HL-60/S4 (cell line): ENCODE measurements around the gene GNPDA1.

Experiments used
- in situ Hi-C: fragments of 300-500 bp; cut with MboI; formaldehyde crosslinking; loops from 2 replicates; pipeline ENCODE4 v1.14.3; 2022; ENCODE audit warnings: low sequenced_read_pairs

The GNPDA1 gene

GRCh38 chr5:142024771-142025304 is 12.0 kb upstream of the GNPDA1 start:
- in situ Hi-C loops: loop anchor here (25.0 kb wide), 1 partner anchor 537 kb away; no protein-coding TSS in a partner anchor

GRCh38 chr5:142023836-142024235 is 11.0 kb upstream of the GNPDA1 start:
- in situ Hi-C loops: loop anchor here (25.0 kb wide), 1 partner anchor 538 kb away; no protein-coding TSS in a partner anchor

GRCh38 chr5:142020122-142020659 is 7.4 kb upstream of the GNPDA1 start:
- in situ Hi-C loops: loop anchor here (25.0 kb wide), 1 partner anchor 542 kb away; no protein-coding TSS in a partner anchor

GRCh38 chr5:142017832-142018427 is 5.1 kb upstream of the GNPDA1 start:
- in situ Hi-C loops: loop anchor here (25.0 kb wide), 1 partner anchor 544 kb away; no protein-coding TSS in a partner anchor

GRCh38 chr5:142016556-142016955 is 3.7 kb upstream of the GNPDA1 start:
- in situ Hi-C loops: loop anchor here (25.0 kb wide), 1 partner anchor 546 kb away; no protein-coding TSS in a partner anchor

- in situ Hi-C loops: loop anchor here (25.0 kb wide), 1 partner anchor 546 kb away; no protein-coding TSS in a partner anchor
Observed at GRCh38 chr5:142015781-142016533, 3.1 kb upstream of the GNPDA1 start.

- in situ Hi-C loops: loop anchor here (25.0 kb wide), 1 partner anchor 547 kb away; no protein-coding TSS in a partner anchor
Observed at GRCh38 chr5:142014911-142015584, 2.2 kb upstream of the GNPDA1 start.

- in situ Hi-C loops: loop anchor here (25.0 kb wide), 1 partner anchor 548 kb away; no protein-coding TSS in a partner anchor
Observed at GRCh38 chr5:142013734-142014521, 1.1 kb upstream of the GNPDA1 start.

- in situ Hi-C loops: loop anchor here (25.0 kb wide), 1 partner anchor 550 kb away; no protein-coding TSS in a partner anchor
Observed at GRCh38 chr5:142012186-142012785, 541 bp downstream of the GNPDA1 start.

GRCh38 chr5:142011572-142012185 is 1.1 kb downstream of the GNPDA1 start:
- in situ Hi-C loops: loop anchor here (25.0 kb wide), 1 partner anchor 551 kb away; no protein-coding TSS in a partner anchor

- in situ Hi-C loops: loop anchor here (25.0 kb wide), 1 partner anchor 552 kb away; no protein-coding TSS in a partner anchor
Observed at GRCh38 chr5:142009886-142010285, 2.9 kb downstream of the GNPDA1 start.

- in situ Hi-C loops: loop anchor here (25.0 kb wide), 1 partner anchor 553 kb away; no protein-coding TSS in a partner anchor
Observed at GRCh38 chr5:142008813-142009212, 4.0 kb downstream of the GNPDA1 start.

GRCh38 chr5:142007237-142007544 is 5.6 kb downstream of the GNPDA1 start:
- in situ Hi-C loops: loop anchor here (25.0 kb wide), 1 partner anchor 555 kb away; no protein-coding TSS in a partner anchor

- in situ Hi-C loops: loop anchor here (25.0 kb wide), 1 partner anchor 556 kb away; no protein-coding TSS in a partner anchor
Observed at GRCh38 chr5:142006363-142007236, 6.2 kb downstream of the GNPDA1 start.

- in situ Hi-C loops: loop anchor here (5.0 to 25.0 kb wide), 2 partner anchors 134 to 559 kb away; no protein-coding TSS in a partner anchor
Observed at GRCh38 chr5:142003266-142003800, 9.5 kb downstream of the GNPDA1 start.

- in situ Hi-C loops: loop anchor here (5.0 to 25.0 kb wide), 2 partner anchors 136 to 561 kb away; no protein-coding TSS in a partner anchor
Observed at GRCh38 chr5:142000704-142001484, 11.9 kb downstream of the GNPDA1 start.
